Measurements from ENCODE around the gene SLC38A2.
"Not testable (repeated sequence)": the region's sequence is repeated elsewhere in the genome, so short reads cannot be mapped to it uniquely, and the experiment has no call there.

Gene SLC38A2

GRCh38 chr12:46372544-46373300 is at the start of gene SLC38A2:
TSS of gene SLC38A2 (minus strand) at chr12:46372773. CDS start at chr12:46371293, 1,480 bp downstream.
- peak; percentile 93 to 94 for DNase-seq (ENCODE audit: extremely low read depth in 1 of 2, low read depth in 1 of 2)

GRCh38 chr12:46419675-46420074 is 47.1 kb upstream of the SLC38A2 start:
- no peak for DNase-seq (ENCODE audit: extremely low read depth in 1 of 2, low read depth in 1 of 2)

- no peak for DNase-seq (ENCODE audit: extremely low read depth in 1 of 2, low read depth in 1 of 2)
These were observed 43.0 kb upstream of the SLC38A2 start for GRCh38 chr12:46415552-46415951.

- DNase-seq (ENCODE audit: extremely low read depth in 1 of 2, low read depth in 1 of 2), result no peak
These were observed 42.2 kb upstream of the SLC38A2 start for GRCh38 chr12:46414591-46415268.

GRCh38 chr12:46413368-46413767 is 40.8 kb upstream of the SLC38A2 start:
- DNase-seq (ENCODE audit: extremely low read depth in 1 of 2, low read depth in 1 of 2), result no peak

GRCh38 chr12:46412857-46413256 is 40.3 kb upstream of the SLC38A2 start:
- DNase-seq (ENCODE audit: extremely low read depth in 1 of 2, low read depth in 1 of 2), result no peak

- DNase-seq (ENCODE audit: extremely low read depth in 1 of 2, low read depth in 1 of 2), result no peak
These were observed 37.9 kb upstream of the SLC38A2 start for GRCh38 chr12:46410495-46410894.

GRCh38 chr12:46409974-46410373 is 37.4 kb upstream of the SLC38A2 start:
- DNase-seq (ENCODE audit: extremely low read depth in 1 of 2, low read depth in 1 of 2), result no peak

GRCh38 chr12:46409342-46409741 is 36.8 kb upstream of the SLC38A2 start:
- DNase-seq (ENCODE audit: extremely low read depth in 1 of 2, low read depth in 1 of 2), result no peak

- DNase-seq (ENCODE audit: extremely low read depth in 1 of 2, low read depth in 1 of 2), result no peak
These were observed 35.9 kb upstream of the SLC38A2 start for GRCh38 chr12:46408441-46408840.

- DNase-seq (ENCODE audit: extremely low read depth in 1 of 2, low read depth in 1 of 2), result no peak
These were observed 34.8 kb upstream of the SLC38A2 start for GRCh38 chr12:46407361-46407760.

- DNase-seq (ENCODE audit: extremely low read depth in 1 of 2, low read depth in 1 of 2), result no peak
These were observed 33.9 kb upstream of the SLC38A2 start for GRCh38 chr12:46406352-46407027.

- no peak for DNase-seq (ENCODE audit: extremely low read depth in 1 of 2, low read depth in 1 of 2)
These were observed 32.2 kb upstream of the SLC38A2 start for GRCh38 chr12:46404733-46405132.

GRCh38 chr12:46404225-46404631 is 31.7 kb upstream of the SLC38A2 start:
- DNase-seq (ENCODE audit: extremely low read depth in 1 of 2, low read depth in 1 of 2), result no peak

- DNase-seq (ENCODE audit: extremely low read depth in 1 of 2, low read depth in 1 of 2), result no peak
These were observed 31.1 kb upstream of the SLC38A2 start for GRCh38 chr12:46403719-46404070.

GRCh38 chr12:46402941-46403718 is 30.6 kb upstream of the SLC38A2 start:
- no peak for DNase-seq (ENCODE audit: extremely low read depth in 1 of 2, low read depth in 1 of 2)

GRCh38 chr12:46402451-46402850 is 29.9 kb upstream of the SLC38A2 start:
- no peak for DNase-seq (ENCODE audit: extremely low read depth in 1 of 2, low read depth in 1 of 2)

GRCh38 chr12:46401662-46402061 is 29.1 kb upstream of the SLC38A2 start:
- no peak for DNase-seq (ENCODE audit: extremely low read depth in 1 of 2, low read depth in 1 of 2)

GRCh38 chr12:46400406-46400805 is 27.8 kb upstream of the SLC38A2 start:
- DNase-seq (ENCODE audit: extremely low read depth in 1 of 2, low read depth in 1 of 2), result no peak

GRCh38 chr12:46399461-46400248 is 27.1 kb upstream of the SLC38A2 start:
- not testable (repeated sequence) for DNase-seq (ENCODE audit: extremely low read depth in 1 of 2, low read depth in 1 of 2)

All from stimulated activated CD8-positive, alpha-beta memory T cell treated with anti-CD3 and anti-CD28 coated beads, Interleukin-7, amount 100 ng/mL, for 48 hours (primary cell).